HepG2 (cell line): ENCODE data around the gene GADD45B. TPM values are rescaled to one million over a fixed set of nuclear protein-coding genes. Genes with fewer than 3 reads are reported as not detected.

Experiments used
- ATAC-seq: fragments of 200-7000 bp; cut with Tn5 transposase; 3 replicates; pipeline ENCODE4 v1.9.1; 2020; ENCODE audit warnings: mild to moderate bottlenecking, moderate library complexity
- BruUV-seq: library from RNA; stranded (reverse); fragments of 400-500 nt; replicated peaks from 2 replicates; lab custom pipeline; 2021; lab: Mats Ljungman, UMichigan
- CTCF ChIA-PET: fragments of 300-600 bp; formaldehyde crosslinking; extraction: SDS; loops from one replicate; lab custom pipeline; 2021; ENCODE audit warnings: low total read pairs, inconsistent platforms, low intra/inter-chr PET ratio; lab: Yijun Ruan, JAX
- POLR2A ChIA-PET: fragments of 350-600 bp; sonication (Branson Sonifier 250); formaldehyde crosslinking; loops from one replicate; lab custom pipeline; 2020; ENCODE audit warnings: antibody characterized with exemption, inconsistent platforms; lab: Yijun Ruan, JAX
- DNase-seq: peaks from one replicate; pipeline ENCODE4 v3.0.0-alpha.2; 2015; ENCODE audit warnings: low spot score
- FAIRE-seq: peaks from 3 replicates; lab custom pipeline; 2011; peaks lifted over from hg19 to GRCh38; lab: Jason Lieb, UNC
- H2AFZ ChIP-seq: one replicate; pipeline ENCODE4 v1.6.1; 2011; ENCODE audit warnings: low read length, inconsistent platforms
- H3K27ac ChIP-seq: fragments of 300-600 bp; 3 replicates; pipeline ENCODE4 v1.8.0; 2011; ENCODE audit warnings: mixed run types, mild to moderate bottlenecking, mixed read lengths, low read length, inconsistent platforms; ENCODE audit not compliant: insufficient read depth; ENCODE audit errors: extremely low read length
- H3K27me3 ChIP-seq, 2 experiments: fragments of 200-600 bp in 1 of 2; 2 replicates in 1 of 2; 3 replicates in 1 of 2; pipeline versions ENCODE4 v1.6.0 to v1.8.0; 2011; ENCODE audit warnings: low read length in 2 of 2, mild to moderate bottlenecking in 2 of 2, moderate library complexity in 2 of 2, inconsistent platforms in 1 of 2; ENCODE audit not compliant: insufficient read depth in 2 of 2, control insufficient read depth in 1 of 2
- H3K36me3 ChIP-seq, 2 experiments: fragments of 200-600 bp in 1 of 2; replicated peaks in 1 of 2; 2 replicates in 1 of 2; 3 replicates in 1 of 2; pipeline versions ENCODE4 v1.5.1 to v1.8.0; 2011; ENCODE audit warnings: low read length in 2 of 2, inconsistent platforms in 1 of 2; ENCODE audit not compliant: insufficient read depth in 2 of 2, control insufficient read depth in 1 of 2
- H3K4me1 ChIP-seq: 2 replicates; pipeline ENCODE4 v1.5.1; 2012; ENCODE audit warnings: low read length, inconsistent platforms; ENCODE audit not compliant: insufficient read depth
- H3K4me2 ChIP-seq: 2 replicates; pipeline ENCODE4 v1.6.0; 2011; ENCODE audit warnings: low read depth, low read length, inconsistent platforms
- H3K4me3 ChIP-seq, 3 experiments: fragments of 200-600 bp in 1 of 3; sonication (generic), shearing (Covaris generic) in 1 of 3; replicated peaks in 1 of 3; 2 replicates each; pipeline ENCODE4 v1.5.1; 2011 to 2016; ENCODE audit warnings: low read length in 3 of 3, inconsistent platforms in 2 of 3, low read depth in 2 of 3, mild to moderate bottlenecking in 2 of 3, control low read depth in 1 of 3, mixed read lengths in 1 of 3; ENCODE audit not compliant: insufficient read depth in 1 of 3
- H3K79me2 ChIP-seq: one replicate; pipeline ENCODE4 v1.6.1; 2011; ENCODE audit warnings: low read length, inconsistent platforms; ENCODE audit not compliant: insufficient read depth
- H3K9ac ChIP-seq: 2 replicates; pipeline ENCODE4 v1.6.0; 2011; ENCODE audit warnings: mild to moderate bottlenecking, low read depth, low read length, inconsistent platforms; ENCODE audit not compliant: insufficient read depth
- H3K9me3 ChIP-seq: 2 replicates; pipeline ENCODE4 v1.5.1; 2012; ENCODE audit warnings: mild to moderate bottlenecking, low read length
- H4K20me1 ChIP-seq: 2 replicates; pipeline ENCODE4 v1.6.0; 2011; ENCODE audit warnings: inconsistent platforms, mild to moderate bottlenecking, low read length, moderate library complexity; ENCODE audit not compliant: insufficient read depth
- KLF16 ChIP-seq, 2 experiments: sonication (generic) in 1 of 2; formaldehyde crosslinking in 1 of 2; IDR thresholded peaks; 2 replicates each; pipeline versions ENCODE4 v1.6.1 to v1.8.0; 2016 to 2023; ENCODE audit warnings: missing genetic modification reagents in 2 of 2, missing compliant biosample characterization in 1 of 2
- MTF1 ChIP-seq: sonication (generic); formaldehyde crosslinking; IDR thresholded peaks from 2 replicates; pipeline ENCODE4 v1.5.0; 2020; ENCODE audit warnings: missing genetic modification reagents
- NFE2L1 ChIP-seq: sonication (generic); formaldehyde crosslinking; IDR thresholded peaks from 2 replicates; pipeline ENCODE4 v1.4.0; 2020; ENCODE audit warnings: missing genetic modification reagents, mild to moderate bottlenecking, borderline replicate concordance
- PHB2 ChIP-seq: fragments of 450-650 bp; IDR thresholded peaks from 2 replicates; pipeline ENCODE4 v1.6.1; 2018; ENCODE audit not compliant: partially characterized antibody
- TP53 ChIP-seq: sonication (generic); formaldehyde crosslinking; conservative IDR thresholded peaks from 2 replicates; pipeline ENCODE4 v1.4.0; 2020; ENCODE audit warnings: missing genetic modification reagents
- ZKSCAN1 ChIP-seq: fragments of 150-350 bp; IDR thresholded peaks from 2 replicates; pipeline ENCODE4 v1.6.1; 2014; ENCODE audit warnings: low read length
- ZNF12 ChIP-seq: sonication (generic); formaldehyde crosslinking; IDR thresholded peaks from 2 replicates; pipeline ENCODE4 v1.5.0; 2020; ENCODE audit warnings: missing genetic modification reagents
- ZNF30 ChIP-seq: sonication (generic); formaldehyde crosslinking; IDR thresholded peaks from 2 replicates; pipeline ENCODE4 v1.5.0; 2020; ENCODE audit warnings: mild to moderate bottlenecking, missing genetic modification reagents
- ZNF672 ChIP-seq: sonication (generic); formaldehyde crosslinking; IDR thresholded peaks from 2 replicates; pipeline ENCODE4 v1.8.1; 2022; ENCODE audit warnings: missing genetic modification reagents
- ZNF720 ChIP-seq: sonication (generic); formaldehyde crosslinking; IDR thresholded peaks from 2 replicates; pipeline ENCODE4 v1.4.0; 2020; ENCODE audit warnings: missing genetic modification reagents
- WGBS: methylation state at CpG from one replicate; pipeline ENCODE4 v1.1.6; 2017; ENCODE audit warnings: low lambda C conversion rate; 5-methylcytosine and 5-hydroxymethylcytosine counted together
- in situ Hi-C: cut with HindIII; loops from 2 replicates; pipeline ENCODE4 v1.10.0; 2017; ENCODE audit warnings: low pct_unique_long_range_greater_than_20kb; ENCODE audit not compliant: extremely low pct_ligation_motif_present
- intact Hi-C: fragments of 100-400 bp; cut with micrococcal nuclease; formaldehyde crosslinking; loops from one replicate; pipeline ENCODE4 v1.10.0; 2022; ENCODE audit not compliant: unreplicated experiment
- polyA plus RNA-seq, 8 experiments: library from polyadenylated mRNA; depleted of rRNA in 3 of 8; stranded (reverse) in 7 of 8; unstranded in 1 of 8; fragments of >200 nt; fragmentation: Illumina TruSeq in 4 of 8; extraction: Trizol in 4 of 8; gene quantifications; 2 replicates each; pipeline versions ENCODE4 v1.2.1 to v1.2.3, GENCODE V29; 2011 to 2016; ENCODE audit warnings: low read depth in 4 of 8, missing spikeins in 1 of 8, mixed read lengths in 1 of 8; ENCODE audit not compliant: insufficient read depth in 1 of 8
- total RNA-seq, 5 experiments: library from RNA; depleted of rRNA; stranded (reverse); fragments of >200 nt; fragmentation: Illumina TruSeq; extraction: Trizol; gene quantifications; 2 replicates each; pipeline ENCODE4 v1.2.3, GENCODE V29; 2016; ENCODE audit warnings: low read depth in 1 of 5
- TF ChIP-seq, protein P1 (sequence below): sonication (generic); formaldehyde crosslinking; IDR thresholded peaks from 2 replicates; pipeline ENCODE4 v1.4.0; 2020; ENCODE audit warnings: mild to moderate bottlenecking, missing genetic modification reagents, borderline replicate concordance
- TF ChIP-seq, protein P2 (sequence below): sonication (generic); formaldehyde crosslinking; IDR thresholded peaks from 2 replicates; pipeline ENCODE4 v1.4.0; 2020; ENCODE audit warnings: missing genetic modification reagents
- TF ChIP-seq, protein P3 (sequence below): sonication (generic); formaldehyde crosslinking; IDR thresholded peaks from 2 replicates; pipeline ENCODE4 v1.5.1; 2020; ENCODE audit warnings: mild to moderate bottlenecking, moderate library complexity, missing genetic modification reagents

Gene GADD45B
- total and polyA plus RNA-seq, 2 of the 13 experiments (the other 11 are each of a cell fraction or from before 2014, with no cell fraction given): 4.6 to 34.1 TPM

DNA sequence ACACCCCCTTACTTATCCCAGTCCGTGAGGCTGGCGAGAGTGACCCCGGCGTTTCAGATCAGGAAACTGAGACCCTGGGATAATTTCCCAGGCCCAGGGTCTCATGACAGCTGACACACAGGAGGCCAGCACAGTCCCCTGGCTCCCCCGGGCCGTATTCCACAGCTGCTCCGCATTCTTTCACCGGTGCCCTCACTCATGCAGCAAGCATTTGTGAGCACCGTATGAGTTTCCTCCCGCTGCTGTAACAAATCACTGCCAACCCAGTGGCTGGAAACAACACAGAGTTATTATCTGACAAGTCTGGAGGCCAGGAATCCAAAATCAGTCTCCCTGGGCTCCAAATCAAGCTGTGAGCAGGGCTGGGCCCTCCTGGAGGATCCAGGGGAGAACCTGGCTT, 21.3 kb downstream of the GADD45B start:
- Histone ChIP-seq H3K27me3 (peaks cover 9 to 70% of the 10 kb centered on the region in 2 experiments), H3K9me3 (no peaks in the 10 kb centered on the region), H4K20me1 (no peaks in the 10 kb centered on the region), H2AFZ (no peak overlapping the region), H3K27ac (no peak overlapping the region), H3K4me3 (no peak overlapping the region), H3K36me3 (no peaks in the 10 kb centered on the region), H3K9ac (no peak overlapping the region)
- in situ Hi-C loops: no loop called here
- CTCF ChIA-PET: no interaction called here
- FAIRE-seq (no peak), DNase-seq (no peak), ATAC-seq (no peak)
- no peak for TF ChIP-seq ZNF720 (CRISPR knock-in tag)
- TF ChIP-seq NFE2L1 (CRISPR knock-in tag): no peak
- peak; percentile 100 for TF ChIP-seq ZNF12 (CRISPR knock-in tag)
- no peak for TF ChIP-seq MTF1 (CRISPR knock-in tag)
- TF ChIP-seq TP53 (CRISPR knock-in tag): no peak
- TF ChIP-seq, all 625 proteins: peak for 1
- Histone ChIP-seq H3K79me2 (no peaks in the 10 kb centered on the region), H3K4me2 (no peak overlapping the region), H3K4me1 (peaks cover 40% of the 10 kb centered on the region)
- WGBS: 67% methylated on average over 3 of the region's 10 CpGs
- intact Hi-C loops: no loop called here
- no TSS peak for BruUV-seq
- POLR2A ChIA-PET: interaction anchor here (8.0 kb wide), 1 partner anchor 21 kb away, joined by 65 read pairs; the partner anchor contains the start of gene GADD45B

DNA sequence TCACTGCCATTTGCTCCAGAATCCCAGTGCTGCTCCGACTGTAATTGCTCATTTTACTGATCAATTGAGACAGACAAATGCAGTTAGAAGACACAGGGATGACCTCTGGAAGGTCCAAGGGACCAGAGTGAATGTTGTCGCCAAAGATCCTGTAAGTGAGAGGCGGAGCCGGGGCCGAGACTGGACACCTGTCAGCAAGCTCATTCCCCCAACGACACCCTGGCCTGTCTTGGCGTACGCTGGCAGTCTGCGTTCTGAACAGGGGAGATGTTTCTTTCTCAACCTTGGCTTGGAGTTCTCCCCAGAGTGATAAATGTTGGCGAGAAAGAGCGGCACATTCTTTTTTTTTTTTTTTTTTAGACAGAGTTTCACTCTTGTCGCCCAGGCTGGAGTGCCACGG, 24.2 kb downstream of the GADD45B start:
- H2AFZ ChIP-seq: no peak overlapping the region
- no peaks in the 10 kb centered on the region for H4K20me1 ChIP-seq
- no peak overlapping the region for H3K9ac ChIP-seq
- WGBS: 59% methylated on average over 13 of the region's 13 CpGs
- ChIA-PET POLR2A (interaction anchor here (8.0 kb wide), 1 partner anchor 24 kb away, joined by 65 read pairs; the partner anchor contains the start of gene GADD45B), CTCF (no interaction called here)
- H3K36me3 ChIP-seq: no peaks in the 10 kb centered on the region
- no peak overlapping the region for H3K4me2 ChIP-seq
- intact Hi-C loops (no loop called here), in situ Hi-C loops (no loop called here)
- H3K4me3 ChIP-seq: no peak overlapping the region
- ATAC-seq (no peak), FAIRE-seq (no peak), DNase-seq (no peak)
- H3K9me3 ChIP-seq: no peaks in the 10 kb centered on the region
- H3K27me3 ChIP-seq: peaks cover 7 to 61% of the 10 kb centered on the region in 2 experiments
- H3K79me2 ChIP-seq: no peaks in the 10 kb centered on the region
- H3K27ac ChIP-seq: no peak overlapping the region
- peaks cover 33% of the 10 kb centered on the region for H3K4me1 ChIP-seq
- no TSS peak for BruUV-seq
- TF ChIP-seq ZNF672 (CRISPR knock-in tag) (no peak), PHB2 (no peak), KLF16 (CRISPR knock-in tag; IDR thresholded peaks at IDR 0.05) (no peak), ZNF30 (no peak), ZKSCAN1 (no peak)
- TF ChIP-seq, protein P1, sequence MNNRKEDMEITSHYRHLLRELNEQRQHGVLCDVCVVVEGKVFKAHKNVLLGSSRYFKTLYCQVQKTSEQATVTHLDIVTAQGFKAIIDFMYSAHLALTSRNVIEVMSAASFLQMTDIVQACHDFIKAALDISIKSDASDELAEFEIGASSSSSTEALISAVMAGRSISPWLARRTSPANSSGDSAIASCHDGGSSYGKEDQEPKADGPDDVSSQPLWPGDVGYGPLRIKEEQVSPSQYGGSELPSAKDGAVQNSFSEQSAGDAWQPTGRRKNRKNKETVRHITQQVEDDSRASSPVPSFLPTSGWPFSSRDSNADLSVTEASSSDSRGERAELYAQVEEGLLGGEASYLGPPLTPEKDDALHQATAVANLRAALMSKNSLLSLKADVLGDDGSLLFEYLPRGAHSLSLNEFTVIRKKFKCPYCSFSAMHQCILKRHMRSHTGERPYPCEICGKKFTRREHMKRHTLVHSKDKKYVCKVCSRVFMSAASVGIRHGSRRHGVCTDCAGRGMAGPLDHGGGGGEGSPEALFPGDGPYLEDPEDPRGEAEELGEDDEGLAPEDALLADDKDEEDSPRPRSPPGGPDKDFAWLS: no peak
- TF ChIP-seq, protein P2, sequence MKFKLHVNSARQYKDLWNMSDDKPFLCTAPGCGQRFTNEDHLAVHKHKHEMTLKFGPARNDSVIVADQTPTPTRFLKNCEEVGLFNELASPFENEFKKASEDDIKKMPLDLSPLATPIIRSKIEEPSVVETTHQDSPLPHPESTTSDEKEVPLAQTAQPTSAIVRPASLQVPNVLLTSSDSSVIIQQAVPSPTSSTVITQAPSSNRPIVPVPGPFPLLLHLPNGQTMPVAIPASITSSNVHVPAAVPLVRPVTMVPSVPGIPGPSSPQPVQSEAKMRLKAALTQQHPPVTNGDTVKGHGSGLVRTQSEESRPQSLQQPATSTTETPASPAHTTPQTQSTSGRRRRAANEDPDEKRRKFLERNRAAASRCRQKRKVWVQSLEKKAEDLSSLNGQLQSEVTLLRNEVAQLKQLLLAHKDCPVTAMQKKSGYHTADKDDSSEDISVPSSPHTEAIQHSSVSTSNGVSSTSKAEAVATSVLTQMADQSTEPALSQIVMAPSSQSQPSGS (CRISPR knock-in tag): no peak
- TF ChIP-seq, protein P3, sequence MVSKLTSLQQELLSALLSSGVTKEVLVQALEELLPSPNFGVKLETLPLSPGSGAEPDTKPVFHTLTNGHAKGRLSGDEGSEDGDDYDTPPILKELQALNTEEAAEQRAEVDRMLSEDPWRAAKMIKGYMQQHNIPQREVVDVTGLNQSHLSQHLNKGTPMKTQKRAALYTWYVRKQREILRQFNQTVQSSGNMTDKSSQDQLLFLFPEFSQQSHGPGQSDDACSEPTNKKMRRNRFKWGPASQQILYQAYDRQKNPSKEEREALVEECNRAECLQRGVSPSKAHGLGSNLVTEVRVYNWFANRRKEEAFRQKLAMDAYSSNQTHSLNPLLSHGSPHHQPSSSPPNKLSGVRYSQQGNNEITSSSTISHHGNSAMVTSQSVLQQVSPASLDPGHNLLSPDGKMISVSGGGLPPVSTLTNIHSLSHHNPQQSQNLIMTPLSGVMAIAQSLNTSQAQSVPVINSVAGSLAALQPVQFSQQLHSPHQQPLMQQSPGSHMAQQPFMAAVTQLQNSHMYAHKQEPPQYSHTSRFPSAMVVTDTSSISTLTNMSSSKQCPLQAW: no peak
